Nephron (organoid): ENCODE data around the gene IFT43.

ENCODE experiments used
- H3K27ac Mint-ChIP-seq, 3 experiments: 2 replicates each; pipeline ENCODE4 v1.8.0; 2020; ENCODE audit warnings: mixed read lengths in 3 of 3, mild to moderate bottlenecking in 2 of 3, moderate library complexity in 1 of 3
- H3K27me3 Mint-ChIP-seq: 2 replicates; pipeline ENCODE4 v1.8.0; 2021; ENCODE audit warnings: low read depth, mild to moderate bottlenecking, moderate library complexity, mixed read lengths
- H3K36me3 Mint-ChIP-seq: 2 replicates; pipeline ENCODE4 v1.8.0; 2020; ENCODE audit warnings: low read depth, mixed read lengths
- H3K4me1 Mint-ChIP-seq: 2 replicates; pipeline ENCODE4 v1.8.0; 2020; ENCODE audit warnings: mixed read lengths
- H3K4me3 Mint-ChIP-seq, 3 experiments: 2 replicates each; pipeline ENCODE4 v1.8.0; 2020; ENCODE audit warnings: mild to moderate bottlenecking in 3 of 3, mixed read lengths in 3 of 3, moderate library complexity in 2 of 3
- H3K9me3 Mint-ChIP-seq: 2 replicates; pipeline ENCODE4 v1.8.0; 2020; ENCODE audit warnings: mixed read lengths
- CTCF ChIP-seq, 3 experiments: fragments of 200-600 bp; sonication (generic); IDR thresholded peaks; one replicate each; pipeline ENCODE4 v1.5.0; 2021; ENCODE audit warnings: antibody characterized with exemption in 3 of 3; ENCODE audit not compliant: unreplicated experiment in 3 of 3

IFT43 gene

GRCh38 chr14:76015668-76016067 is 30.1 kb downstream of the IFT43 start:
- peaks cover 30% of the 10 kb centered on the region for H3K4me1 Mint-ChIP-seq
- no peak overlapping the region for H3K4me3 Mint-ChIP-seq
- H3K27ac Mint-ChIP-seq: no peak overlapping the region
- H3K36me3 Mint-ChIP-seq: peaks cover 100% of the 10 kb centered on the region
- no peaks in the 10 kb centered on the region for H3K27me3 Mint-ChIP-seq
- TF ChIP-seq CTCF (IDR thresholded peaks at IDR 0.05; ENCODE audit: unreplicated experiment in 3 of 3): no peak
- H3K9me3 Mint-ChIP-seq: peaks cover 42% of the 10 kb centered on the region

GRCh38 chr14:76019676-76020075 is 34.1 kb downstream of the IFT43 start:
- Mint-ChIP-seq H3K27ac (no peak overlapping the region), H3K9me3 (peaks cover 42% of the 10 kb centered on the region), H3K27me3 (no peaks in the 10 kb centered on the region), H3K36me3 (peaks cover 96% of the 10 kb centered on the region), H3K4me1 (peaks cover 12% of the 10 kb centered on the region), H3K4me3 (no peak overlapping the region)
- no peak for TF ChIP-seq CTCF (IDR thresholded peaks at IDR 0.05; ENCODE audit: unreplicated experiment in 3 of 3)

GRCh38 chr14:76022991-76023390 is 37.4 kb downstream of the IFT43 start:
- Mint-ChIP-seq H3K36me3 (peaks cover 91% of the 10 kb centered on the region), H3K9me3 (peaks cover 29% of the 10 kb centered on the region), H3K27ac (no peak overlapping the region)

GRCh38 chr14:76023757-76024156 is 38.2 kb downstream of the IFT43 start:
- no peak for TF ChIP-seq CTCF (IDR thresholded peaks at IDR 0.05; ENCODE audit: unreplicated experiment in 3 of 3)
- no peak overlapping the region for H3K27ac Mint-ChIP-seq
- H3K36me3 Mint-ChIP-seq: peaks cover 91% of the 10 kb centered on the region
- no peak overlapping the region for H3K4me3 Mint-ChIP-seq
- peaks cover 6% of the 10 kb centered on the region for H3K4me1 Mint-ChIP-seq
- H3K27me3 Mint-ChIP-seq: no peaks in the 10 kb centered on the region
- peaks cover 26% of the 10 kb centered on the region for H3K9me3 Mint-ChIP-seq

More at GRCh38 chr14:76022991-76023390, 37.4 kb downstream of the IFT43 start:
- no peaks in the 10 kb centered on the region for H3K27me3 Mint-ChIP-seq
- no peak for TF ChIP-seq CTCF (IDR thresholded peaks at IDR 0.05; ENCODE audit: unreplicated experiment in 3 of 3)
- peaks cover 6% of the 10 kb centered on the region for H3K4me1 Mint-ChIP-seq
- no peak overlapping the region for H3K4me3 Mint-ChIP-seq

GRCh38 chr14:76024211-76024907 is 38.8 kb downstream of the IFT43 start:
- Mint-ChIP-seq H3K9me3 (peaks cover 21% of the 10 kb centered on the region), H3K4me1 (peaks cover 6% of the 10 kb centered on the region), H3K27me3 (no peaks in the 10 kb centered on the region), H3K4me3 (no peak overlapping the region), H3K36me3 (peaks cover 90% of the 10 kb centered on the region), H3K27ac (no peak overlapping the region)
- TF ChIP-seq CTCF (IDR thresholded peaks at IDR 0.05; ENCODE audit: unreplicated experiment in 3 of 3): no peak

- no peaks in the 10 kb centered on the region for H3K27me3 Mint-ChIP-seq
- peaks cover 28% of the 10 kb centered on the region for H3K36me3 Mint-ChIP-seq
- no peaks in the 10 kb centered on the region for H3K4me1 Mint-ChIP-seq
- no peak overlapping the region for H3K27ac Mint-ChIP-seq
- H3K9me3 Mint-ChIP-seq: no peaks in the 10 kb centered on the region
- H3K4me3 Mint-ChIP-seq: no peak overlapping the region
- TF ChIP-seq CTCF (IDR thresholded peaks at IDR 0.05; ENCODE audit: unreplicated experiment in 3 of 3): no peak
Observed at GRCh38 chr14:76034566-76034965, 49.0 kb downstream of the IFT43 start.
